Body of pancreas (tissue), 4 donors: Measurements from ENCODE around the gene ADGRB2. TPM values are rescaled to one million over a fixed set of nuclear protein-coding genes. Genes with fewer than 3 reads are reported as not detected.

ENCODE experiments used
- ATAC-seq: fragments of 150-250 bp; one replicate; pipeline ENCODE4 v1.9.1; 2016
- DNase-seq, 4 donors: peaks; one replicate each; pipeline ENCODE4 v3.0.0-alpha.2; 2019
- H3K27ac ChIP-seq, 4 donors: fragments of 200-600 bp; sonication (generic); 1 replicate in 3 of 4; 2 replicates in 1 of 4; pipeline versions ENCODE4 v1.5.1 to v1.6.1; 2016 to 2019; ENCODE audit warnings: mild to moderate bottlenecking in 1 of 4, mixed read lengths in 1 of 4, moderate library complexity in 1 of 4
- H3K27me3 ChIP-seq, 2 donors: fragments of 200-600 bp; sonication (generic); one replicate each; pipeline ENCODE4 v1.6.0; 2016; ENCODE audit warnings: mild to moderate bottlenecking in 1 of 2
- H3K36me3 ChIP-seq, 2 donors: fragments of 200-600 bp; sonication (generic); replicated peaks in 1 of 2; 2 replicates each; pipeline ENCODE4 v1.5.1; 2016; ENCODE audit warnings: low read depth in 2 of 2; ENCODE audit not compliant: insufficient read depth in 1 of 2
- H3K4me1 ChIP-seq: fragments of 200-600 bp; sonication (generic); one replicate; pipeline ENCODE4 v1.6.0; 2016
- H3K4me3 ChIP-seq, 2 donors: fragments of 200-600 bp; sonication (generic); 1 replicate in 1 of 2; 2 replicates in 1 of 2; pipeline ENCODE4 v1.5.1; 2016 to 2019
- H3K9me3 ChIP-seq, 3 donors: fragments of 200-600 bp; sonication (generic); 1 replicate in 2 of 3; 2 replicates in 1 of 3; pipeline ENCODE4 v1.5.1; 2016
- CTCF ChIP-seq, 7 experiments: fragments of 450-650 bp in 4 of 7; fragments of 200-600 bp in 3 of 7; sonication (generic) in 3 of 7; IDR thresholded peaks; one replicate each; pipeline ENCODE4 v1.5.1; 2016 to 2019; ENCODE audit warnings: antibody characterized with exemption in 7 of 7
- POLR2A ChIP-seq, 3 donors: fragments of 450-650 bp; IDR thresholded peaks; one replicate each; pipeline ENCODE4 v1.6.1; 2016; ENCODE audit warnings: antibody characterized with exemption in 3 of 3, mild to moderate bottlenecking in 2 of 3
- WGBS, 2 donors: methylation state at CpG; one replicate each; pipeline ENCODE4 v1.1.5; 2017; 5-methylcytosine and 5-hydroxymethylcytosine counted together
- intact Hi-C: fragments of 100-400 bp; cut with DNase I; formaldehyde crosslinking; loops from one replicate; pipeline ENCODE4 v1.15.1; 2023
- total RNA-seq, 2 donors: library from RNA; depleted of rRNA; stranded (reverse); fragments of >200 nt; gene quantifications; one replicate each; pipeline ENCODE4 v1.1.0, GENCODE V29; 2016

Gene ADGRB2
- total RNA-seq, 2 donors from 2014 or later: 0.26 to 3.0 TPM

- peaks cover 7% of the 10 kb centered on the region for H3K4me1 ChIP-seq
- H3K27ac ChIP-seq: no peak overlapping the region
- H3K4me3 ChIP-seq: no peak overlapping the region
- intact Hi-C loops: no loop called here
- no peaks in the 10 kb centered on the region for H3K27me3 ChIP-seq
- no peak for DNase-seq
- no peak for ATAC-seq
- TF ChIP-seq POLR2A (IDR thresholded peaks at IDR 0.05): no peak
- no peak for TF ChIP-seq CTCF (IDR thresholded peaks at IDR 0.05)
- 85 to 86% methylated on average over 11 to 12 of the region's 12 CpGs for WGBS, 2 donors
- no peaks in the 10 kb centered on the region for H3K9me3 ChIP-seq
- H3K36me3 ChIP-seq: no peaks in the 10 kb centered on the region
Observed at GRCh38 chr1:31694069-31694963, 69.8 kb downstream of the ADGRB2 start.

GRCh38 chr1:31693231-31693630, 70.9 kb downstream of the ADGRB2 start:
- DNase-seq (no peak), ATAC-seq (no peak)
- Histone ChIP-seq H3K9me3 (no peaks in the 10 kb centered on the region), H3K27ac (no peak overlapping the region), H3K27me3 (no peaks in the 10 kb centered on the region), H3K4me3 (no peak overlapping the region), H3K36me3 (no peaks in the 10 kb centered on the region), H3K4me1 (peaks cover 7% of the 10 kb centered on the region)
- TF ChIP-seq CTCF (IDR thresholded peaks at IDR 0.05): no peak
- no peak for TF ChIP-seq POLR2A (IDR thresholded peaks at IDR 0.05)
- intact Hi-C loops: no loop called here
- WGBS, 2 donors: 71 to 79% methylated on average over 10 of the region's 10 CpGs

- Histone ChIP-seq H3K27ac (no peak overlapping the region), H3K27me3 (no peaks in the 10 kb centered on the region), H3K36me3 (no peaks in the 10 kb centered on the region), H3K4me1 (peaks cover 7% of the 10 kb centered on the region), H3K4me3 (no peak overlapping the region), H3K9me3 (no peaks in the 10 kb centered on the region)
- DNase-seq: no peak
- intact Hi-C loops: no loop called here
- WGBS, 2 donors: 76 to 78% methylated on average over 8 to 11 of the region's 11 CpGs
- no peak for TF ChIP-seq POLR2A (IDR thresholded peaks at IDR 0.05)
- TF ChIP-seq CTCF (IDR thresholded peaks at IDR 0.05): no peak
- no peak for ATAC-seq
Observed at GRCh38 chr1:31691951-31692350, 72.2 kb downstream of the ADGRB2 start.

GRCh38 chr1:31691446-31691845, 72.7 kb downstream of the ADGRB2 start:
- Histone ChIP-seq H3K27ac (no peak overlapping the region), H3K9me3 (no peaks in the 10 kb centered on the region), H3K27me3 (no peaks in the 10 kb centered on the region), H3K36me3 (no peaks in the 10 kb centered on the region), H3K4me3 (no peak overlapping the region), H3K4me1 (peaks cover 7% of the 10 kb centered on the region)
- WGBS, 2 donors: 63% methylated on average over 3 of the region's 4 CpGs; no CpG with 5 or more reads in 1 of the 2 donors
- intact Hi-C loops: no loop called here
- no peak for TF ChIP-seq CTCF (IDR thresholded peaks at IDR 0.05)
- TF ChIP-seq POLR2A (IDR thresholded peaks at IDR 0.05): no peak
- ATAC-seq (no peak), DNase-seq (no peak)

- Histone ChIP-seq H3K27ac (no peak overlapping the region), H3K9me3 (no peaks in the 10 kb centered on the region), H3K4me3 (no peak overlapping the region), H3K27me3 (no peaks in the 10 kb centered on the region), H3K4me1 (peaks cover 6% of the 10 kb centered on the region), H3K36me3 (no peaks in the 10 kb centered on the region)
- intact Hi-C loops: no loop called here
- ATAC-seq: no peak
- WGBS, 2 donors: 78 to 80% methylated on average over 4 to 10 of the region's 10 CpGs
- DNase-seq: no peak
- TF ChIP-seq CTCF (IDR thresholded peaks at IDR 0.05) (no peak), POLR2A (IDR thresholded peaks at IDR 0.05) (no peak)
Observed at GRCh38 chr1:31690921-31691320, 73.2 kb downstream of the ADGRB2 start.
